ENCODE data around the gene SCAI.
"Not testable (repeated sequence)": the region's sequence is repeated elsewhere in the genome, so short reads cannot be mapped to it uniquely, and the experiment has no call there.

SCAI gene

GRCh38 chr9:124964604-124965003 is 178.7 kb downstream of the SCAI start:
- Histone ChIP-seq H4K20me1 (ENCODE audit: control insufficient read depth, insufficient read depth, low read depth, low read length) (no peaks in the 10 kb centered on the region), H3K4me1 (ENCODE audit: control insufficient read depth, low read length) (peaks cover 10% of the 10 kb centered on the region), H3K36me3 (ENCODE audit: control insufficient read depth, low read length) (no peaks in the 10 kb centered on the region), H3K9me2 (replicated peaks; ENCODE audit: control insufficient read depth, low read length) (no peaks in the 10 kb centered on the region), H3K79me2 (ENCODE audit: control insufficient read depth, low read length) (no peaks in the 10 kb centered on the region), H3K27ac (ENCODE audit: low read depth, low read length) (no peak overlapping the region), H3K9me3 (ENCODE audit: control insufficient read depth, insufficient read depth, low read length) (no peaks in the 10 kb centered on the region), H3K27me3 (ENCODE audit: control insufficient read depth, low read length) (no peaks in the 10 kb centered on the region), H3K4me2 (ENCODE audit: low read length) (no peak overlapping the region), H3F3A (ENCODE audit: control insufficient read depth, insufficient read depth) (no peaks in the 10 kb centered on the region), H3K4me3 (ENCODE audit: low read length) (no peak overlapping the region)
- no peak for TF ChIP-seq CTCF (IDR thresholded peaks at IDR 0.05; ENCODE audit: low read depth, low read length, poor library complexity, severe bottlenecking)
- TF ChIP-seq EZH2phosphoT487 (IDR thresholded peaks at IDR 0.05; ENCODE audit: borderline replicate concordance, low read length) = no peak

GRCh38 chr9:124964056-124964455 is 179.3 kb downstream of the SCAI start:
- no peaks in the 10 kb centered on the region for H3F3A ChIP-seq (ENCODE audit: control insufficient read depth, insufficient read depth)
- no peaks in the 10 kb centered on the region for H3K9me2 ChIP-seq (replicated peaks; ENCODE audit: control insufficient read depth, low read length)
- H3K27me3 ChIP-seq (ENCODE audit: control insufficient read depth, low read length) = no peaks in the 10 kb centered on the region
- H3K9me3 ChIP-seq (ENCODE audit: control insufficient read depth, insufficient read depth, low read length) = no peaks in the 10 kb centered on the region
- no peak overlapping the region for H3K27ac ChIP-seq (ENCODE audit: low read depth, low read length)
- H3K4me2 ChIP-seq (ENCODE audit: low read length) = no peak overlapping the region
- H3K4me3 ChIP-seq (ENCODE audit: low read length) = no peak overlapping the region
- no peaks in the 10 kb centered on the region for H3K36me3 ChIP-seq (ENCODE audit: control insufficient read depth, low read length)
- peaks cover 10% of the 10 kb centered on the region for H3K4me1 ChIP-seq (ENCODE audit: control insufficient read depth, low read length)
- no peak for TF ChIP-seq EZH2phosphoT487 (IDR thresholded peaks at IDR 0.05; ENCODE audit: borderline replicate concordance, low read length)
- no peaks in the 10 kb centered on the region for H4K20me1 ChIP-seq (ENCODE audit: control insufficient read depth, insufficient read depth, low read depth, low read length)
- H3K79me2 ChIP-seq (ENCODE audit: control insufficient read depth, low read length) = no peaks in the 10 kb centered on the region

GRCh38 chr9:124960409-124960752 is 182.9 kb downstream of the SCAI start:
- Histone ChIP-seq H3K9me3 (ENCODE audit: control insufficient read depth, insufficient read depth, low read length) (no peaks in the 10 kb centered on the region), H3K27ac (ENCODE audit: low read depth, low read length) (no peak overlapping the region), H3K79me2 (ENCODE audit: control insufficient read depth, low read length) (no peaks in the 10 kb centered on the region), H3K4me2 (ENCODE audit: low read length) (no peak overlapping the region), H3K4me1 (ENCODE audit: control insufficient read depth, low read length) (peaks cover 10% of the 10 kb centered on the region), H3F3A (ENCODE audit: control insufficient read depth, insufficient read depth) (no peaks in the 10 kb centered on the region), H3K4me3 (ENCODE audit: low read length) (no peak overlapping the region), H4K20me1 (ENCODE audit: control insufficient read depth, insufficient read depth, low read depth, low read length) (no peaks in the 10 kb centered on the region), H3K9me2 (replicated peaks; ENCODE audit: control insufficient read depth, low read length) (no peaks in the 10 kb centered on the region), H3K27me3 (ENCODE audit: control insufficient read depth, low read length) (no peaks in the 10 kb centered on the region), H3K36me3 (ENCODE audit: control insufficient read depth, low read length) (no peaks in the 10 kb centered on the region)
- TF ChIP-seq CTCF (IDR thresholded peaks at IDR 0.05; ENCODE audit: low read depth, low read length, poor library complexity, severe bottlenecking) (no peak), EZH2phosphoT487 (IDR thresholded peaks at IDR 0.05; ENCODE audit: borderline replicate concordance, low read length) (no peak)

- H3K9me3 ChIP-seq (ENCODE audit: control insufficient read depth, insufficient read depth, low read length) = not testable (repeated sequence)
Observed at GRCh38 chr9:124959671-124960408, 183.5 kb downstream of the SCAI start.

More at GRCh38 chr9:124959671-124960408, 183.5 kb downstream of the SCAI start:
- H3K79me2 ChIP-seq (ENCODE audit: control insufficient read depth, low read length); H3K4me2 ChIP-seq (ENCODE audit: low read length); H3K9me2 ChIP-seq (replicated peaks; ENCODE audit: control insufficient read depth, low read length); H4K20me1 ChIP-seq (ENCODE audit: control insufficient read depth, insufficient read depth, low read depth, low read length); H3F3A ChIP-seq (ENCODE audit: control insufficient read depth, insufficient read depth); H3K27me3 ChIP-seq (ENCODE audit: control insufficient read depth, low read length); H3K36me3 ChIP-seq (ENCODE audit: control insufficient read depth, low read length); H3K27ac ChIP-seq (ENCODE audit: low read depth, low read length); H3K4me1 ChIP-seq (ENCODE audit: control insufficient read depth, low read length); H3K4me3 ChIP-seq (ENCODE audit: low read length): not testable (repeated sequence)
